Thyroid gland (tissue), 4 donors: ENCODE data around the gene INPP5K.

Source experiments
- POLR2A ChIP-seq, 2 donors: fragments of 450-650 bp; IDR thresholded peaks; one replicate each; pipeline ENCODE4 v1.6.1; 2017; ENCODE audit warnings: antibody characterized with exemption in 2 of 2, mild to moderate bottlenecking in 2 of 2, moderate library complexity in 1 of 2
- TF ChIP-seq, protein P1 (sequence below), 6 experiments: fragments of 200-600 bp in 3 of 6; fragments of 450-650 bp in 3 of 6; sonication (generic) in 3 of 6; IDR thresholded peaks; one replicate each; pipeline ENCODE4 v1.5.1; 2016 to 2019; ENCODE audit warnings: antibody characterized with exemption in 6 of 6, mild to moderate bottlenecking in 2 of 6, inconsistent platforms in 1 of 6, moderate library complexity in 1 of 6

DNA sequence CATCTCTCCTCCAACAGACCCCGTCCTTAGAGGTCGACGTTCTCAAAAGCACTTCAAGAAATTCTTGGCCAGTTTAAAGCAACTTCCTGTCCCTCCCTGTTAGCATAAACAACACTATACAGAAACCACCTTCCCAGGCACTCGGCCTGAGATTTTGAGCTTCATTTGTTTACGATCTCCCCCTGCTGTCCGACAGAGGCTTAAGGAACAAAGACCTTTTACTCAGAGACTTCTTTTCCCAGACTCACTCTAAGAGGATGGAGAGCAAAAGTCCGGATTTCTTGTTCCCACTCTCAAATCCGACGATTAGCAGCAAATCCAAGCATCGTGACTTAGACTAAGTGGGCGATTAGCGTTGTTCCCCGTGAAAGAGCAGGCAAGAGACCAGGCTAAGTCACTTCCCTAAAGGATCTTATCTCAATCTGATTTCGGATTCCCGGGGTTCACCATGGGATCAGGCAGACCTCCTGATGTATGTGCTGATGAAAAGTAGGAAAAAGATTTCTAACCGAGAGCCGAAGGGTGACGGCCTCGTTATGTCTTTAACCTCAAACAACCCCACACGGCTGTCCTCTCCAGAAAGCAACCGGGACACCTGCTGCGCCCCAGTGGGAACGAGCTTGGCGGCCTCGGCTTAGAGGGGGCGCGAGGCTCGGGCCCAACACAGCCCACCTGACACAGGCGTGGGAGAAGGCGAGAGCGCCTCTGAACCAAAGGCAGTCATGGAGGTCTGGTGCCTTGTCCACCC is 598 bp downstream of the INPP5K start:
- TF ChIP-seq, protein P1, sequence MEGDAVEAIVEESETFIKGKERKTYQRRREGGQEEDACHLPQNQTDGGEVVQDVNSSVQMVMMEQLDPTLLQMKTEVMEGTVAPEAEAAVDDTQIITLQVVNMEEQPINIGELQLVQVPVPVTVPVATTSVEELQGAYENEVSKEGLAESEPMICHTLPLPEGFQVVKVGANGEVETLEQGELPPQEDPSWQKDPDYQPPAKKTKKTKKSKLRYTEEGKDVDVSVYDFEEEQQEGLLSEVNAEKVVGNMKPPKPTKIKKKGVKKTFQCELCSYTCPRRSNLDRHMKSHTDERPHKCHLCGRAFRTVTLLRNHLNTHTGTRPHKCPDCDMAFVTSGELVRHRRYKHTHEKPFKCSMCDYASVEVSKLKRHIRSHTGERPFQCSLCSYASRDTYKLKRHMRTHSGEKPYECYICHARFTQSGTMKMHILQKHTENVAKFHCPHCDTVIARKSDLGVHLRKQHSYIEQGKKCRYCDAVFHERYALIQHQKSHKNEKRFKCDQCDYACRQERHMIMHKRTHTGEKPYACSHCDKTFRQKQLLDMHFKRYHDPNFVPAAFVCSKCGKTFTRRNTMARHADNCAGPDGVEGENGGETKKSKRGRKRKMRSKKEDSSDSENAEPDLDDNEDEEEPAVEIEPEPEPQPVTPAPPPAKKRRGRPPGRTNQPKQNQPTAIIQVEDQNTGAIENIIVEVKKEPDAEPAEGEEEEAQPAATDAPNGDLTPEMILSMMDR (IDR thresholded peaks at IDR 0.05) = peak; percentile 26 to 90 (median 73)
- peak in 1 of 2 donors; percentile 14 for TF ChIP-seq POLR2A (IDR thresholded peaks at IDR 0.05)
